ENCODE measurements around the gene OR2T27.
A peak's percentile ranks its signal among the peaks of the same experiment; 100 is the strongest.
"Not testable (repeated sequence)": the region's sequence is repeated elsewhere in the genome, so short reads cannot be mapped to it uniquely, and the experiment has no call there.

Gene OR2T27

DNA sequence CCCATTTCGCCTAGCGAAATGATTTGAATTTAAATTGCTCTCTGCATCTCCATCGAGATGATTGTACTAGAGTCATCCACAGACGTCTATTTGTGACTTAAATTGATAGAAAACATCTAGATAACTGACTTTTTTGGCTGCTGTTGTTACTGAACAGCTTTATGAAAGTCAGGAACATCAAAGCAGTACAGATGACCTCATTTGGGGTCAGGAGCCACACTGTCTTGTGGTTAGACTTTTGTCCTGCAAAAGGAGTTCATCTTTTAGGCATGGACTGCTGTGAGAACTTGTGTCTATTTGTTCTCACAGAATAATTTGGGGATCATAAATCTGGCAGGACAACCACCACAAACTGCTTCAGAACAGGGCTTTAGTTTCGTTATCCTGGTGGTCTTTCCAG lies 15.7 kb downstream of the OR2T27 start:
- DNase-seq: not testable (repeated sequence)

- not testable (repeated sequence) for DNase-seq
Observed at GRCh38 chr1:248636612-248637011, 18.7 kb downstream of the OR2T27 start.

GRCh38 chr1:248634991-248635390 lies 20.3 kb downstream of the OR2T27 start, which contains the start of gene OR2T11:
TSS of gene OR2T11 (minus strand) at chr1:248635091. CDS start at chr1:248627128, 7,963 bp downstream.
- not testable (repeated sequence) for DNase-seq

DNA sequence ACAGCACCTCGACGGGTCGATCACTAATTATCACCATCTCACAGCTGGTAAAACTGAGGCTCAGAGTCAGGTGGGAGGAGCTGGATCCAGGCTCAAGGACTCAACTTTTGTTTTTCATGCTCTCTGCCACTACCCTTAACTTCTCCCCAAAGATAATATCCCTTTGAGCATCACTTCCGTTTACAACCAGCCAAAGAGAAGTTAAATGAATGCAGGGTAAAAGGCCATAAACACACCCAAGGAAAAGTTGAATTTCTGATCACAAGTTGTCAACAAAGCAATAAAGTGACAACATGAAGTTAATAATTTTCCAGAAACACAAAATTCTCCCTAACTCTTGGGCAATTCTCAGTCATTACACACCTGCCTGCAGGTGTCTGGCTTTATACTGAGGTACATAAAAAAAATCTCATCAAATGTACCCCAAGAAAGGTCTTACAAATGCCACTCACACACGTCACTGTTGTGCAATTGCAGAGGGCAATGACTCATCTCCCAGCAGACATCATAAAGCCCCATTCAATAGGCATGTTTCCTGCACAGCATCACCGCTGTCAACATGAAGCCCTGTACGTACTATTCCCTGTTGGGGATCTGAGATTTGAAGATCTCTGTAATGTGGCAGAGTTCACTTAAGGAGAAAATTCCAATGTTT lies 23.8 kb downstream of the OR2T27 start:
- DNase-seq: no peak

DNA sequence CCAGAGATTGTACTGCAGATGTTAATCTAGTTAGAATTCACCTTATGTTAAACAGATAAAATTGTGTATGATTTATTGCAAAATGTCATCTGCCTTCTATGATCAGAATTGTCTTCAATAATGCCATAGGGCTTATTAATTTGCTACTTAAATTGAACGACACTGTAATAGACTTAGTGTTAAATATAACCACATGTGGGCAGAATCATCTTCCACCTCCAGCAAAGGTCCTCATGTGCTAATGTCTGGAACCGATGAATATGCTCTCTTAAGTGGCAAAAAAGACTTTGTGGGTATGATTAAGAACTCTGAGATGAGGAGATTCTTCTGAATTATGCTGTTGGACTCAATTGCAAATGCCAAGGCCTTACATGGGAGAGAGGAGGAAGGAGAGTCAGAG lies 24.8 kb downstream of the OR2T27 start:
- no peak for DNase-seq

DNA sequence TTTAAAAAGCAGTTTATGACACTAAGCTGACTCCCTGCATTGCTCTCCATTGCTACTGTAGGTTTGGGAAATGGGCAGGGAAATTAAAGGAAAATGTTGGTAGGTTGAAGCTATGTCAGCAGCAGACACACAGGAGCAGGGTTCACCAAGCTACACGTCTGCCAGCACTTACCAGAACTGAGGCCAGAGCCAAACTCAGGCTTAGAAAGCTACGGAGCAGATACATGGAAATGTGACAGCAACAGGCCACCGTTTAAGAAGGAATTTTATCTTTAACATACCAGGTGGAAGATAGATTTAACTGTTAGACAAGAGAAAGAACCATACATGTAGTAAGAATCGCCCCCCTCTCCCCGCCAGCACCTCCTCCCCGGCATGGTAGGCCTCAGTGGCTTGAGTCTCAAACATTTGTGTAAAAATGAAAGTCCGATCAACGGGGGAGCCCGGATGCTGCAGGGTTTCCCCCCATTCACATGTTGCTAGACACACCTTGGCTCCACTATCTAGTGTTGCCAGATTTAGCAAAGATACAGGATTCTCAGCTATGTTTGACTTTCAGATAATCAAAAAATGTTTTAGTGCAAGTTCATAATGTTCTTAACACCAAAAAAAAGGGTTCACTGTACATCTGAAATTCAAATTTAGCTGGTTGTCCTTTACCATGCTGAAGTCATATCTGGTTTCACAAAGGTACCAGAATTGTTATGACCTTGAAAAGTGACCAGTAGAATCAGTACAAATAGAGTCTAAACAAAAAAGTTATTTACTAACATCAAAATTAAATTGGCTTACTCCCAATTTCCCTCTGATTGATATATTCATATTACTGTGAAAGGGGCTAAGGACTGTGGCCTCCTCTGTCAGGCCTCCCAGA lies 27.1 kb downstream of the OR2T27 start:
- DNase-seq: no peak

GRCh38 chr1:248625971-248626370 lies 29.4 kb downstream of the OR2T27 start:
- no peak for DNase-seq

DNA sequence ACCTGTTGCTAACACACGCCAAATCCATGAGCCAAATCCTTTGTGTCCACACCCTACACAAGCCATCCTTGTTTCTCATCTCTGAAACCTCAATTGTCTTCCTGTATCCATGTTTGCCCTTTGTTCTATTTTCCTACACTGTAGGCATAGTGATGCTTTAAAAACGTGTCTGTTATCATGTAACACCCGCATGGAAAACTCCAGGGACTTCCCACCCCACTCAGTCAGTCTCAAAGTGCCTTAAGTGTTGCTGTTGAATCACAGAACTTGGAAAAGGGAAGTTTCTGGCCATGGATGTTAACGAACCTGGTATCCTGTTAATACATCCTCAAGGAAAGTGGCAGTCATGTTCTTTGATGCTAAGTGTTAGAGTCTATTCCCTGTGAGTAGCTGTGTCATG lies 30.2 kb downstream of the OR2T27 start:
- no peak for DNase-seq

- DNase-seq: peak; percentile 28
Observed at GRCh38 chr1:248622570-248623001, 32.7 kb downstream of the OR2T27 start.

DNA sequence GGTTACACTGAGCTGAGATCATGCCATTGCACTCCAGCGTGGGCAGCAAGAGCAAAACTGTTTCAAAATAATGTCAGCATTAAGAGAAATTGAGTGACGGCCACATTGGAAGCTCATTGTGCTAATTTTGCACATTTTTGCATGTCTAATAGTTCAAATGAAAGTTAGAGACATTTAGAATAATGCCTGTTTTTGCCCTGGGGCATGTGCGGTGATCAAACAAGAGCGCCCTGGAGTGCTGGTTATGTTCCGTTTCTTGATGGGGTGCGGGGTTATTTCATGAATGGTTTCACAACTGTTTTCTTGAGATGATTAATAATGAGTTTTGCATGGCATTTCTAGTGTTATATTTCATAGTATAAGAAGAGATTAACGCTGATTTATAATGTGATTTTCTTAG lies 33.6 kb downstream of the OR2T27 start:
- no peak for DNase-seq

- no peak for DNase-seq
Observed at GRCh38 chr1:248618878-248619277, 36.5 kb downstream of the OR2T27 start.

DNA sequence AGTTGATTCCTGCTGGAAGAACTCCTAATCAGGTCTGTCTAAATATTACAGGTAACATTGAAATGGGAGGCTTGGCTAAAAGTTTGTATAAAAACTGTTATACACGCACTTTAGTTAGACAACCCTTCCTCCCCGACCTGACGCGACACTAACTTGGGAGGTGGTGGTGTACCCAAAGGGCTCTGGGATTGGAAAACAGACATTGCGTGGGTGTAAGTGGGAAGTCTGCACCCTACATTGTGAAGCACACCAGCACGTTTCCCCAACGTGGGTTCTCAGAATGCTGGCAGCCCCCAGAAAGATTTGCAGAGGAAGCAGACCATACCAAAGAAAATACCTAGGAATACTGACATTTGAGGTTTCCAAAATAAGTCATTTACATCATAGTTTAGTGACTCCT lies 37.2 kb downstream of the OR2T27 start:
- no peak for DNase-seq

GRCh38 chr1:248613742-248614141 lies 41.6 kb downstream of the OR2T27 start:
- no peak for DNase-seq

DNA sequence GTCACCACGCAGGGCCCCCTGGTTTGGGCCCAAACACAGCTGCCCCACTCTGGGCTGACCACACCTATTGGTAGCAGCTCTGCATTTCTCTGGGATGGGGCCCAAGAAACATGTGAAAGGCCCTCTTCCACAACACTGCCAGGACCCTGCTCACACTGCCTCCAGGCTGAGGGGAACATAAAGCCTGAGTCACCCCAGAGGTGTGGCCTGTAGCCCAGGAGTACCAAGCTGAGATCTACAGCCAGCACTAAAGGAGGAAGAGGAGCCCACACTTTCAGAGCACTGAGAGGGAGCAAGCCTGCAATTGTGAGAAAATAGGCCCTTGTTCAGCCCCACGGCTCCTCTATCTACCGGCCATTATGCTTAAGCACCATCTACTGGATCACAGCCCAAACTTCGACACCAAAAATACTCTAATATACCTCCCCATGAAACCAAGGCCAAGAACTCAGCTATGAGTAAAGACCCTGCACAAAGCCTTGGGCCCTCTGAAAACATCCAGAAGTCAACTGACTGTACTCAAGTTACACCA lies 43.4 kb downstream of the OR2T27 start:
- DNase-seq: no peak

DNA sequence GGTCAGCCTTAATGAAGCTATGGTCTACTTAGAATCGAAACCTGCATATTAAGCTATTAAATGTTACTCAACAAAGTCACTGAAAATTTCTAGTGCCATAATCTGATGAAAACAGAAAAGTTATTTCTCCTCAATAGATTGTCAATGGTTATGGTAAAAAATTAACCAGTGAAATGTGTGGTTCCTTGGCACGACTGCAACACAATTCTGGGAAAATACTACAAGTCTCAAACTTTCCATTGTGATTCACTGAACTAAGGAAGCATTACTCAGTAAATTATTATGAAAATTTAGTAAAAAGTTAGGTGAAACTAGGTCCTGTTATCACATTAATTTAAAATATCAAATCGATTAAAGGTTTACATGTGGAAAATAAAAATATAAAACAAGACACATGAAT lies 45.0 kb downstream of the OR2T27 start:
- DNase-seq: no peak
